Left renal cortex interstitium (tissue), 4 donors: ENCODE measurements around the gene MBNL2. TPM values are rescaled to one million over a fixed set of nuclear protein-coding genes. Genes with fewer than 3 reads are reported as not detected.

ENCODE experiments used
- DNase-seq, 4 donors: peaks; one replicate each; pipeline ENCODE4 v3.0.0-alpha.2; 2013; ENCODE audit warnings: low read depth in 4 of 4, low spot score in 2 of 4, missing footprints in 1 of 4
- polyA plus RNA-seq, 4 donors: library from polyadenylated mRNA; unstranded; fragments of 120-200 nt; gene quantifications; one replicate each; pipeline ENCODE4 v1.2.1, GENCODE V29; 2013; ENCODE audit not compliant: insufficient read length in 4 of 4

MBNL2 gene
- polyA plus RNA-seq, 4 donors: 59.5 to 68.6 (median 62.5) TPM

DNA sequence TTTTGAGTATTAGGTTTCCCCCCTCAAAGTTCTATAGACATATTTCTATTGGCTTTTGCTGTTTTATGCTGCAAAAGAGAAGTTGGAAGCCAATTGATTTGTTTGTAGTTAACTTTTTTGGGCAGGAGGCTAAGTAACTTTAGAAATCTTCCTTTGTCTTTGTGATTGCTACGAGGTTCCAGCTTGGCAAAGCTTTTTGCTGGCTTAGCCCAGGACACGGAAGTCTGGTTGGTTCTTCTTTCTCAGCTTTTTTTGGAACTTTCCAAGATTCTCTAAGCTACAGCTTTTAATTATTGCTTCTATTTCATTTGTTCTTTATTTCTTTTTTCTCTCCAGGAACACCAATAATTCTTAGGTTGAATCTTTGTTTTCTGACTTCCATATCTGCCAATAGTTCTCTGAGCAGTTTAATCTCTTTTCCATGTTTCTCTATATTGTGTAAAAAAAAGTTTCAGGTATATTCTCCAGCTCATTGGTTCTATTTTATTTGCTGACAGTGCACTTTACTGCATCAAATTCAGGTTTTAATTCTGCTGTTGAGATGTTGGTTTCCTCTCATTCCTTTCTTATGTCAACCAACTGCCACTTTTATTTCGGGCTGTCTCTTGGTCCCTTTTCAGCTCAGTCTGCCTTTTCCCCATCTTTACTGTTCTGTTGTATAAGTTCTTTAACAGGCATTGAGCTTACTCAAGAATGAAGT, 27.8 kb downstream of the MBNL2 start:
- no peak for DNase-seq

GRCh38 chr13:97250560-97250959, 28.4 kb downstream of the MBNL2 start:
- DNase-seq: no peak

DNA sequence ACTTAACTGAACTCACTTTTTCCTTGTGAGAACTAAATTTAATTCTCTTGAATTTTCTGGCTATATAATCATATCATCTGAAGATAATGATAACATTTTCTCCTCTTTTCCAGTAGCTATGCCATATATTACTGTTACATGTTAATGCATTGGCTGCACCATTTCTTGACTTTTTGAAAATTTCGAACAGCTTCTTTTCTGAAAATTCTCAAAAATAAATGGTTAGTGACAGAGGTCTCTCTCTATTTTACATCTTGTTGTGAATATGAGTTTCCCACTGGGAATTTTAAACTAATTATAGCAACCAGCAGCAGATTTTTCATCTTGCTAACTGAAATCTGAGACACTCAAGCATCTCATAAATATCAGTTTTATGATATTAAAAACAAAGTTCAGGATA, 30.6 kb downstream of the MBNL2 start:
- DNase-seq: no peak

GRCh38 chr13:97253581-97254293, 31.6 kb downstream of the MBNL2 start:
- no peak for DNase-seq

- no peak for DNase-seq
These were observed 32.7 kb downstream of the MBNL2 start for GRCh38 chr13:97254816-97255215.

- no peak for DNase-seq
These were observed 33.4 kb downstream of the MBNL2 start for GRCh38 chr13:97255515-97256021.

- DNase-seq: no peak
These were observed 34.2 kb downstream of the MBNL2 start for GRCh38 chr13:97256343-97256783.

DNA sequence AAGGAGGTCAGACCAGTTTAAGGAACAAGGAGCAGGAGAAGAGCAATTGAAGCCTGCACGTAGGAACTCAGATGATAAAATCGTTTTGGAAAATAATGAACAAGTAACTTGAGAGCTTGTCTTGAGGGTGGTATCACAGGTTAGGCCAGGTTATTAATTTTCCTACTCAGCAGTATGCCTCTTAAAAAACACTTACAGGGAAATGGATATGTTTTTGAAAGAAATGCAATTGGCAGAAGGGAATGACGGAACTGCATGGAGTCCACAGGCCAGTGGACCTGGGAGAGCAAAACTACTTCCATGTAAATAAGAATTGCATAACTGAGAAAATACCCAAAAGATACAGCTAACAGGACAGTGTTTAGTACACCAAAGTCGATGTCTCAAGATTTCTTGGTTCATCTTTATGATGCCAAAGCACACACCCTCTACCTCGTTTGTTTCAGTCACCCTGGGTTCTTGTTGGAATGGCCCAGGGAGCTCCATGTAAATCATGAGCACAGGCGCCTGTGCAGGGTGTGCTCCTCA, 35.2 kb downstream of the MBNL2 start:
- DNase-seq: no peak

DNA sequence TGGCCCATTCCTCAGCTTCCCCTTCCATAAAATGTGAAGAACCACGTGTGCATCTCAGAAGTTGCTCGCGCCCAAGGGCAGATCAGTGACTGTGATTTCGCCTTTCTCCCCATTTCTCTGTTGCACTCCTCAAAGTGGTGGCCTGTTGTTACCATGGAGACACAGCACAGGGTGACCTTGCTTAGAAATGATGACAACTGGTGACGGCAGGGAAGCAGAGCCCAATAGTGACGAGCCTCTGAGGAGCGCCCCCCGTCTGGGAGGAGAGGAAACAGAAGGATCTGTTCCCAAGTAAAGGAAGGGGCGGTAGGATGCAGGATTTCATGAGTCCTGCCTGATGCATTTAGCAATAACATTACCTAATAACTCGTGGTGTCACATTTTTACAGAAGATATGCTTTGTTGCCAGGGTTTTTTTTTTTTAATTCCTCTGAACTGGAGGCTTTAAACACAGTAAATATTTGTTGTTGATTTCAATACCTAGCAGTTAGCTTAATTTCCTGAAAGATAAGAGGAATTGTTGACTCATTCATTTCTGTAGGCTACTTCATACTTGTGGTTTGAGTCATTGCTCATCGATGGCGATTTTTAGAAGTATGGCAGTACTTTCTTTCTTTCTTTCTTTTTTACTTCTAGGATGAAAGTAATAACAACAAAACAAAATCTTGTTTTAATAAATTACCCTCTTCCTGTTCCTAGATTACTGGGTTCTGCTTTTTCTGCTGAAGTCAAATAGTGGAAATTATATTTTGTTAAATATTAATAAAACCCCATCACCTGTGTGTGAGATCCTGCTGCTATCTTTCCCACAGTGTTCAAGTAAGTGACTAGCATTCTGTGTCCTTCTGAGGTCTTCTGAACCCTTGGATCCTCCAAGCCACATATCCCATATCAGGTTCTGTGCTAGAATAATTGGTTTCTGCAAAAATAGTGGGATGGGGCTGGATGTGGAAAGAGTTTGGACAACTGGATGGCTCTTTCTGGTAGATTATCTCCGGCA, 36.0 kb downstream of the MBNL2 start:
- no peak for DNase-seq

DNA sequence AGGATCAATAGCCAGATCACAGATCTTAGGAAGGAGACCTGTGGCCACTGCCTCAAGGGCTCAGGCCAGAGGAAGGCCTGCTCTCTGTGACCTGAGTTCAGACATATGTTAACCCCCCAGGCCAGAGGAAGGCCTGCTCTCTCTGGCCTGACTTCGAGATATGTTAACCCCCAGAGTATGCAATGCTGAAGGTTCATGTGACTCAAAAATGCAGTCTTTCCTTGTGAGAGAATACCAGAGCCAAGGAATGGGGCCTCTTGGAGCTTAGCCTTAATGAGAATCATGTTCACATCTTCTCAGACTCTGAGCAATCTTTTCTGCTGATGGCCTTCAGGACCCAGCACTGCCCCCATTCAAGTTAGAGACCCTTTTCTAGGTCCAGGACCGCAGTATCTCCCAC, 36.7 kb downstream of the MBNL2 start:
- DNase-seq: no peak

DNA sequence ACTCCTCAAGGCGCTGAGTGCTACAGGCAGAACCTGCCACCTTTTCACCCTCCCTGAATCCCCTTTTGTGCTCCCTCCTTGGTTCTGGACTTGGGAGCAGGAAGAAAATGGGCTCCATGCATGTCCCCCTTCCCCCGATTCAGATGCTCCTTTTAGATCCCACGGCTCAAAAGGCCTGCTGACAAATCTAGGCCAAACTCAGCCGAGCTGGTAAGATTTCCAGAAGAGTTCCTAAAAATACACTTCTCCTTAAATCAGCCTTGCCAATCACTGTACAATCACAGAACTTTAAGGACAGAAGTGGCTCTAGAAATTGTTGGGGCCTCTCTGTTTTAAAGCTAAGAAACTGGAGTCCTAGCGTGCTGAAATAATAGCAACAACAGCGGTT, 37.3 kb downstream of the MBNL2 start:
- DNase-seq: no peak

DNA sequence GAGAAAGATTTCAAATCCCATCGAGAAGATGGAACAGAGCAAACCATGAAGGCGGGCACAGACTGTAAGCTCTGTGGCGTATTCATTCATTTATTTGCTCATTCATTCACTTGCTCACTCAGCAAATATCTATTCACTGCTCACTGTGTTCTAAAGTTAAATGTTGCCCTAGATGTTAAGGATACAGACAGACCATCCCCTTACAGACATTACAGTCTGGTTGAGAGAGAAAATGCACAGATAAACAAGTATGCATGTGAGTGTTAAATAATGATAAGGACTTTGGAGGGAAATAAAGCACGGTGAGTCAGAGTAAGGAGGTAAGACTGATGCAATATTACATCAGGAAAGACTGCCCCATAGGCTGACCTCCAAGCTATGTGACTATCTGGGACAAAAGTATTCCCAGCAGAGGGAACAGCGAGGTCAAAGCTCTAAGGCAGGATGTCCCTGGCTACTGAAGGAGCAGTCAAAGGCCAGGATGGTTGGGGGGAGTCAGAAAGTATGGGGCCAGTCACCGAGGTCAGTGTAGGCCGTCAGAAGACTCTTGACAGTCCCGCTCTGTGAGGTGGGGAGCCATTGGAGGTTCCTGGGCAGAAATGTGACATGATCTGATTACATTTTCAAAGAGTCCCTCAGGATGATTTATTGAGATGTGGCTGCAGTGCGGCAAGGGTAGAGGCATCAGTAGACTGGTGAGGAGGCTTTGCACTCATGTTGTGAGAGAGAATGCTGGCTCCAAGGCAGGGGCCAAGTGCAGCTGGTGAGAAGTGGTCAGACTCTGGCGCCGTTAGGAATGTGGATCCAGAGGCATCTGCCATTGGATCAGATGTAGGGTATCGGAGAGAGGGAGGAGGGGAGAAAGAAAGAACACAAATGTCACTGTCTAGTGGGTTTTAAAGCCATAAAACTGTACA, 37.9 kb downstream of the MBNL2 start:
- DNase-seq: no peak

GRCh38 chr13:97261254-97262005, 39.3 kb downstream of the MBNL2 start:
- no peak for DNase-seq

DNA sequence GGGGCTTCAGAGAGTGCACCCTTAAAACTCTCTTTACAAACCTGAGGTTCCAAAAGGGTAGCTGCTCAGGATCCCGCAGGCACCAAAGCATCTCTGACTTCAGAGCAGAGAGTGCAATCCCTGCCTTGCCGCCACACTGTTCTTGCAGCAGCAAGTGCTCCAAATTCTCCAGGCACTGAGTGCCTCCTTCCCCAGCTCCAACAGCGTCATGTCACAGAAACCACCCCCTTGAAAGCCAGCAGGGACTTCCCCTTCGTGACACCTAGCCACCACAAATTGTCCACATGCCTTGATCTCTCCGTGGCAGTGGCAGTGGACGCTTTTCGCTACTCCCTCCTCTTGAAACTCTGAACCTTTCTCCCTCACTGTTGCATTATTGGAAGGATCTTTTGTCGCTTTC, 39.9 kb downstream of the MBNL2 start:
- DNase-seq: no peak

- DNase-seq: no peak
These were observed 41.0 kb downstream of the MBNL2 start for GRCh38 chr13:97263160-97263559.

DNA sequence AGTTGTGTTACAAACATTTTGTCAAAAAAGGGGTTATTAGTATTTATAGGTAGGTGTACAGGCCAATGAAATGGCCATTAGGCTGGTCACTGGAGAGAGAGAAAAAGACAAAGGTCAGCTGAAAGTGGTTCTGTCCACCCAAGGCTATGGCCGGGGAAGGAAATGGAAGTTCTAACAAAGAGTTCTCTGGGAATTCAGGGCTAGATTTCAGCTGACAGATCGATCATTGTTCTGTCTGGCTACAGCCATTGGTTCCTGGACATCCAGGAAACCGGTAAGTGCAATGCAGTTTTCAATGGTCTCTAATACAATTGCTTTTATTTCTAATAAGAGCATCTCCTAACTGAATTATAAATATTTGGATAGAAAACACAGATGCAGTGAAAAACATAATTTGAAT, 42.5 kb downstream of the MBNL2 start:
- DNase-seq: no peak

DNA sequence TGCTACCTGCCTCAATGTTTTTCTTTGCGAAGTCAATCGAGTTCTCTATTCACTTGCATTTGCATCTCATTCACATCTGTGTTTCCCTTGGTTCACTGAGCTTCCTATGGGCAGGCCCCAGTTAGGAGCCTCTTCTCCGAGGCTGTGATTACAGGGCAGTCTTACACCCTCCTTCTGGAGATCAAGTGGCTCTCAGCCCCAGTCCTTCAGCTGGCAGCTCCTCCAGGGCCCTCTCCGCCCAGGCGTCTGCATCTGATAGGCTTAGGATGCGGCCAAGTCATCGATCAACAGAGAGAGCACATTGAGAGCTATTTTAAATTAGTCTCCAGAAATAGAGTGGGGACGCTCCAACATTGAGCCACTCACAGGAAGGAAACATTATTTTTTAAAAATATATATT, 44.2 kb downstream of the MBNL2 start:
- no peak for DNase-seq

DNA sequence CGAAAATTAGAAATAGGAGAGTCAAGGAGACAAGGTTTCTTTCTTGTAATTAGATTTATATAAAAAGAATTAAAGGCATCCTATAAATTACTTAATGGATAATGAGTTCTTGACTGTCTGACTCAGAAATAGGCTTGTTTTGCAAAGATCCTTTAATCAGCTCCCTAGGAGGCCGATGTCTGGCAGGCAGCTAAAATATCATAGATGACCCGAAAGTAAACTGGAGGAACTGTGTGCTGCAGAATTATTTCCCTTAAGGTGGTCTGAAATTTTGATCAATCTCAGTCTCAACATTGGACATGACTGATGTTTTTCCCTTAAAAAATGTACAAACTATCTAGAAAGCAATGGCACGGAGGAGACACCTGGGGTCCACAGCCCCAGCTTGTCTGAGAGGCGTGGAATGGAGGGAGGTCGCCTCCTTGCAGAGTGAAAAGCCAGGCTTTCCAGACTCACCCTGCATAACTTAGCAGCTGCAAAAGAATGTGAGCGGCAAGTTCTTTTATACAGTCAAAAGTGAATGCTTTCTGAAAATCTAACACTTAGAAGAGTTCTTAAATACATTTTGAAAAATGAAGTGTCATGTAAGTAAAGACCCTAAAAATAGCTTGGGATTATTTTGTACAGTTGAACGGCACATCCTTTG, 44.8 kb downstream of the MBNL2 start:
- DNase-seq: no peak
